GM12878 (cell line): Measurements from ENCODE around the gene IPO8. TPM values are rescaled to one million over a fixed set of nuclear protein-coding genes. Genes with fewer than 3 reads are reported as not detected.

Experiments
- HDAC2 ChIP-seq: fragments of 200-600 bp; sonication (generic); IDR thresholded peaks from 2 replicates; pipeline ENCODE4 v1.6.1; 2017
- JUND ChIP-seq: IDR thresholded peaks from 2 replicates; pipeline ENCODE4 v1.6.1; 2012; ENCODE audit warnings: low read depth, mild to moderate bottlenecking, low read length, improper control_type of control experiment, moderate library complexity
- LARP7 ChIP-seq: fragments of 450-650 bp; IDR thresholded peaks from 2 replicates; pipeline ENCODE4 v1.6.1; 2017; ENCODE audit warnings: mild to moderate bottlenecking
- MYB ChIP-seq: fragments of 150-350 bp; IDR thresholded peaks from 2 replicates; pipeline ENCODE4 v1.6.1; 2014; ENCODE audit warnings: mild to moderate bottlenecking, low read depth, low read length, borderline replicate concordance
- NRF1 ChIP-seq: conservative IDR thresholded peaks from 2 replicates; pipeline ENCODE4 v1.6.1; 2011; ENCODE audit warnings: mild to moderate bottlenecking, low read depth, low read length, improper control_type of control experiment
- RBBP5 ChIP-seq: fragments of 200-600 bp; sonication (generic); conservative IDR thresholded peaks from 2 replicates; pipeline ENCODE4 v1.6.1; 2016
- SUZ12 ChIP-seq: fragments of 200-600 bp; sonication (generic); IDR thresholded peaks from one replicate; pipeline ENCODE4 v1.6.1; 2018; ENCODE audit warnings: antibody characterized with exemption, mild to moderate bottlenecking; ENCODE audit not compliant: unreplicated experiment
- TCF7 ChIP-seq: IDR thresholded peaks from 2 replicates; pipeline ENCODE4 v1.6.1; 2014; ENCODE audit warnings: antibody characterized with exemption, borderline replicate concordance
- ZNF24 ChIP-seq: fragments of 450-650 bp; IDR thresholded peaks from 2 replicates; pipeline ENCODE4 v1.6.1; 2017; ENCODE audit warnings: antibody characterized with exemption, mild to moderate bottlenecking
- polyA plus RNA-seq, 11 experiments: library from polyadenylated mRNA; depleted of rRNA in 4 of 11; unstranded in 6 of 11; stranded (reverse) in 5 of 11; fragments of >200 nt; fragmentation: Nextera tagmentation in 4 of 11; fragmentation: Illumina TruSeq in 1 of 11; extraction: Ambion mirVana in 4 of 11; extraction: Trizol in 1 of 11; gene quantifications; 1 replicate in 1 of 11; 2 replicates in 10 of 11; pipeline versions ENCODE4 v1.2.1 to v1.2.3, GENCODE V29; 2011 to 2016; ENCODE audit warnings: inconsistent platforms in 2 of 11, missing spikeins in 2 of 11, low read depth in 1 of 11
- total RNA-seq, 4 experiments: library from RNA; depleted of rRNA in 3 of 4; stranded (reverse); fragments of >200 nt in 3 of 4; fragmentation: Illumina TruSeq in 1 of 4; extraction: Trizol in 1 of 4; gene quantifications; 2 replicates each; pipeline versions ENCODE4 v1.2.1 to v1.2.3, GENCODE V29; 2013 to 2021
- TF ChIP-seq, protein P1 (sequence below): IDR thresholded peaks from 2 replicates; pipeline ENCODE4 v1.6.1; 2012; ENCODE audit warnings: mild to moderate bottlenecking, low read depth, low read length
- TF ChIP-seq, protein P2 (sequence below): fragments of 450-650 bp; IDR thresholded peaks from 2 replicates; pipeline ENCODE4 v1.6.1; 2016; ENCODE audit warnings: mild to moderate bottlenecking

Gene IPO8
- total and polyA plus RNA-seq, 10 of the 15 experiments (the other 5 are each of a cell fraction or from before 2014, with no cell fraction given): 6.9 to 38.5 (median 15.1) TPM

DNA sequence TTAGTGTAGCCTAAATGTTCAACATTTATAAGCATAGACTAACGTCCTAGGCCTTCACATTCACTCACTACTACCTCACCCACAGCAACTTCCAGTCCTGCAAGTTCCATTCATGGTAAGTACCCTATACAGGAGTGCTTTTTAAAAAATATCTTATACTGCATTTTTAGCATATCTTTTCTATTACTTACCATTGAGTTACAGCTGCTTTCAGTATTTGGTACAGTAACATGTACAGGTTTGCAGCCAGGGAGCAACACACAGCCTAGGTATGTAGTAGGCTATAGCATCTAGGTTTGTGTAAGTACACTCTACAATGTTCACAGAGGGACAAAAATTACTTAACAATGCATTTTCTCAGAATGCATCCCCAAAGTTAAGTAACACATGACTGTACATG lies 17.4 kb downstream of the IPO8 start (continued):
- TF ChIP-seq, protein P1, sequence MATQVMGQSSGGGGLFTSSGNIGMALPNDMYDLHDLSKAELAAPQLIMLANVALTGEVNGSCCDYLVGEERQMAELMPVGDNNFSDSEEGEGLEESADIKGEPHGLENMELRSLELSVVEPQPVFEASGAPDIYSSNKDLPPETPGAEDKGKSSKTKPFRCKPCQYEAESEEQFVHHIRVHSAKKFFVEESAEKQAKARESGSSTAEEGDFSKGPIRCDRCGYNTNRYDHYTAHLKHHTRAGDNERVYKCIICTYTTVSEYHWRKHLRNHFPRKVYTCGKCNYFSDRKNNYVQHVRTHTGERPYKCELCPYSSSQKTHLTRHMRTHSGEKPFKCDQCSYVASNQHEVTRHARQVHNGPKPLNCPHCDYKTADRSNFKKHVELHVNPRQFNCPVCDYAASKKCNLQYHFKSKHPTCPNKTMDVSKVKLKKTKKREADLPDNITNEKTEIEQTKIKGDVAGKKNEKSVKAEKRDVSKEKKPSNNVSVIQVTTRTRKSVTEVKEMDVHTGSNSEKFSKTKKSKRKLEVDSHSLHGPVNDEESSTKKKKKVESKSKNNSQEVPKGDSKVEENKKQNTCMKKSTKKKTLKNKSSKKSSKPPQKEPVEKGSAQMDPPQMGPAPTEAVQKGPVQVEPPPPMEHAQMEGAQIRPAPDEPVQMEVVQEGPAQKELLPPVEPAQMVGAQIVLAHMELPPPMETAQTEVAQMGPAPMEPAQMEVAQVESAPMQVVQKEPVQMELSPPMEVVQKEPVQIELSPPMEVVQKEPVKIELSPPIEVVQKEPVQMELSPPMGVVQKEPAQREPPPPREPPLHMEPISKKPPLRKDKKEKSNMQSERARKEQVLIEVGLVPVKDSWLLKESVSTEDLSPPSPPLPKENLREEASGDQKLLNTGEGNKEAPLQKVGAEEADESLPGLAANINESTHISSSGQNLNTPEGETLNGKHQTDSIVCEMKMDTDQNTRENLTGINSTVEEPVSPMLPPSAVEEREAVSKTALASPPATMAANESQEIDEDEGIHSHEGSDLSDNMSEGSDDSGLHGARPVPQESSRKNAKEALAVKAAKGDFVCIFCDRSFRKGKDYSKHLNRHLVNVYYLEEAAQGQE: no peak
- TF ChIP-seq SUZ12 (no peak), ZNF24 (no peak), TCF7 (no peak), RBBP5 (no peak), HDAC2 (no peak), LARP7 (no peak), JUND (no peak), MYB (no peak), NRF1 (no peak)
- TF ChIP-seq, protein P2, sequence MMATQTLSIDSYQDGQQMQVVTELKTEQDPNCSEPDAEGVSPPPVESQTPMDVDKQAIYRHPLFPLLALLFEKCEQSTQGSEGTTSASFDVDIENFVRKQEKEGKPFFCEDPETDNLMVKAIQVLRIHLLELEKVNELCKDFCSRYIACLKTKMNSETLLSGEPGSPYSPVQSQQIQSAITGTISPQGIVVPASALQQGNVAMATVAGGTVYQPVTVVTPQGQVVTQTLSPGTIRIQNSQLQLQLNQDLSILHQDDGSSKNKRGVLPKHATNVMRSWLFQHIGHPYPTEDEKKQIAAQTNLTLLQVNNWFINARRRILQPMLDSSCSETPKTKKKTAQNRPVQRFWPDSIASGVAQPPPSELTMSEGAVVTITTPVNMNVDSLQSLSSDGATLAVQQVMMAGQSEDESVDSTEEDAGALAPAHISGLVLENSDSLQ: no peak
